Parathyroid adenoma (tissue), 2 donors: ENCODE results near the gene WNT10A.

Experiments
- H2AFZ ChIP-seq: fragments of 300-600 bp; sonication (generic); one replicate; pipeline ENCODE4 v1.7.0; 2017; ENCODE audit warnings: antibody characterized with exemption, mild to moderate bottlenecking
- H3K27ac ChIP-seq: fragments of 300-600 bp; sonication (generic); one replicate; pipeline ENCODE4 v1.7.0; 2017
- H3K27me3 ChIP-seq: fragments of 300-600 bp; sonication (generic); one replicate; pipeline ENCODE4 v1.7.0; 2017; ENCODE audit warnings: low read length; ENCODE audit not compliant: control insufficient read depth, insufficient read depth
- H3K36me3 ChIP-seq: fragments of 300-600 bp; sonication (generic); one replicate; pipeline ENCODE4 v1.7.0; 2017; ENCODE audit warnings: low read length; ENCODE audit not compliant: control insufficient read depth, insufficient read depth
- H3K4me1 ChIP-seq: fragments of 300-600 bp; sonication (generic); one replicate; pipeline ENCODE4 v1.7.0; 2017; ENCODE audit warnings: control low read depth
- H3K4me2 ChIP-seq: fragments of 300-600 bp; sonication (generic); one replicate; pipeline ENCODE4 v1.7.0; 2017; ENCODE audit warnings: low read length
- H3K4me3 ChIP-seq: fragments of 300-600 bp; sonication (generic); one replicate; pipeline ENCODE4 v1.7.0; 2017; ENCODE audit warnings: low read depth, low read length
- H3K79me2 ChIP-seq: fragments of 300-600 bp; sonication (generic); one replicate; pipeline ENCODE4 v1.7.0; 2017; ENCODE audit warnings: control low read depth
- H3K9ac ChIP-seq: fragments of 300-600 bp; sonication (generic); one replicate; pipeline ENCODE4 v1.7.0; 2017; ENCODE audit warnings: mild to moderate bottlenecking
- H3K9me3 ChIP-seq: fragments of 300-600 bp; sonication (generic); one replicate; pipeline ENCODE4 v1.7.0; 2017; ENCODE audit warnings: low read length; ENCODE audit not compliant: control insufficient read depth
- CTCF ChIP-seq: fragments of 300-600 bp; sonication (generic); IDR thresholded peaks from one replicate; pipeline ENCODE4 v1.7.0; 2017; ENCODE audit warnings: antibody characterized with exemption, mild to moderate bottlenecking
- donor health status: primary hyperparathyroidism.

WNT10A gene

GRCh38 chr2:218859988-218860831 is 20.4 kb upstream of the WNT10A start:
- no peak for TF ChIP-seq CTCF
- no peaks in the 10 kb centered on the region for H3K36me3 ChIP-seq
- peaks cover 3% of the 10 kb centered on the region for H3K4me1 ChIP-seq
- no peaks in the 10 kb centered on the region for H3K79me2 ChIP-seq
- peak overlapping the region; percentile 22 for H3K4me2 ChIP-seq
- H3K9me3 ChIP-seq: no peaks in the 10 kb centered on the region
- no peak overlapping the region for H3K27ac ChIP-seq
- no peak overlapping the region for H3K9ac ChIP-seq
- peaks cover 8% of the 10 kb centered on the region for H3K27me3 ChIP-seq
- H3K4me3 ChIP-seq: no peak overlapping the region
- peak overlapping the region; percentile 56 for H2AFZ ChIP-seq

- Histone ChIP-seq H3K79me2 (no peaks in the 10 kb centered on the region), H3K9ac (no peak overlapping the region), H2AFZ (no peak overlapping the region), H3K27me3 (peaks cover 8% of the 10 kb centered on the region), H3K36me3 (no peaks in the 10 kb centered on the region), H3K4me3 (no peak overlapping the region), H3K27ac (no peak overlapping the region), H3K4me2 (no peak overlapping the region), H3K4me1 (peaks cover 3% of the 10 kb centered on the region), H3K9me3 (no peaks in the 10 kb centered on the region)
- no peak for TF ChIP-seq CTCF
Measured at GRCh38 chr2:218860950-218861381, 19.7 kb upstream of the WNT10A start.

- Histone ChIP-seq H3K4me2 (no peak overlapping the region), H3K9me3 (no peaks in the 10 kb centered on the region), H2AFZ (no peak overlapping the region), H3K79me2 (no peaks in the 10 kb centered on the region), H3K27ac (no peak overlapping the region), H3K36me3 (no peaks in the 10 kb centered on the region), H3K4me3 (no peak overlapping the region), H3K9ac (no peak overlapping the region), H3K27me3 (peaks cover 8% of the 10 kb centered on the region), H3K4me1 (peaks cover 3% of the 10 kb centered on the region)
- TF ChIP-seq CTCF: no peak
Measured at GRCh38 chr2:218861645-218862318, 18.9 kb upstream of the WNT10A start.

- H3K9me3 ChIP-seq: no peaks in the 10 kb centered on the region
- no peak overlapping the region for H3K4me2 ChIP-seq
- no peak for TF ChIP-seq CTCF
- no peak overlapping the region for H2AFZ ChIP-seq
- H3K4me1 ChIP-seq: peaks cover 3% of the 10 kb centered on the region
- H3K9ac ChIP-seq: no peak overlapping the region
- no peaks in the 10 kb centered on the region for H3K79me2 ChIP-seq
- H3K27ac ChIP-seq: no peak overlapping the region
- H3K36me3 ChIP-seq: no peaks in the 10 kb centered on the region
- H3K27me3 ChIP-seq: peaks cover 8% of the 10 kb centered on the region
- H3K4me3 ChIP-seq: no peak overlapping the region
Measured at GRCh38 chr2:218863021-218863520, 17.6 kb upstream of the WNT10A start.
